Retinal pigment epithelial cell (primary cell): ENCODE results near the gene ZNF134.

Experiments
- DNase-seq: peaks from one replicate; pipeline ENCODE4 v3.0.0-alpha.2; 2010; ENCODE audit warnings: low read depth
- H3K4me3 ChIP-seq: 2 replicates; pipeline ENCODE4 v1.5.1; 2011; ENCODE audit warnings: mild to moderate bottlenecking, low read length, control low read depth, moderate library complexity
- TF ChIP-seq, protein P1 (sequence below): conservative IDR thresholded peaks from 2 replicates; pipeline ENCODE4 v1.5.1; 2011; ENCODE audit warnings: low read depth, low read length, control low read depth, inconsistent platforms

The ZNF134 gene

DNA sequence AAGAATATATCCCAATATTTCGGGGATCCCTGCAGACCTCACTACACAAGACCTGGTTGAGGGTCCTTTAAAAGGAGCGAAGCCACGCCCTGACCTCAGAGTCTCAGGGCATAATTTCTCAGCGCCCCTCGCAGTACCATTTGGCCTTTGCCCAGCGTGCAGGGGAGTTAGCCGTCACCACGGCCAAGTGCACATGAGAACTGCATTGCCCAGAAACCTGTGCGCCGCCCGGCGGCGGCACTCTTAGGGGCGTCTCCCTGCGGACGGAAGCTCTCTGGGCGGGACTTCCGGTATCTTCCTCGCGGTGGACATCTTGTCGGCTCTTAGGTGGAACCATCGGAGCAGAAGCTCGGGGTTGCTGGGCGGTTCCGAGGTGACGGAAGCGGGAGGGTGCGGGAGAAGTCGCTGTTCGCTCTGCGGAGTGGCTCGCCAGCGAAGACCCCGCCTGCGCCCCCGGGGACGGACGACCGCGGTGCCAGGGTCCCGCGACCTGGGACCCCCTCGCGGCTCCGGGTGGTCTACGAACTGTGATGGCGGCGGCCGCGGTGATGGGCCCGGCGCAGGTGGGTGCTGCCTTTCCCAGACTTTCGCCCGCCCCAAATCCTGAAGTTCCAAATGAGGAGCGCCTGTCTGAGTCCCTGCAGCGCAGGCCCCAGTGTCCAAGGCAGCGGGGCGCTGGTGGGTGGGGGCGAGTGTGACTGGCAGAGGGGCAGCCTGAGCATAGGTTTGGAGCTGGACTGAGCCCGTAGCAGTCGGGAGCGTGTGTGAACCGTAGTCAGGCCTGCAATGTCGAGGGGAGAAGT lies at the start of gene ZNF134:
TSS of gene ZNF134 (plus strand) at position 302 of the 803 bp plus-strand sequence. CDS start 5,227 bp downstream, outside the sequence.
- H3K4me3 ChIP-seq: peak within 1 kb of the TSS; percentile 91
- TF ChIP-seq, protein P1, sequence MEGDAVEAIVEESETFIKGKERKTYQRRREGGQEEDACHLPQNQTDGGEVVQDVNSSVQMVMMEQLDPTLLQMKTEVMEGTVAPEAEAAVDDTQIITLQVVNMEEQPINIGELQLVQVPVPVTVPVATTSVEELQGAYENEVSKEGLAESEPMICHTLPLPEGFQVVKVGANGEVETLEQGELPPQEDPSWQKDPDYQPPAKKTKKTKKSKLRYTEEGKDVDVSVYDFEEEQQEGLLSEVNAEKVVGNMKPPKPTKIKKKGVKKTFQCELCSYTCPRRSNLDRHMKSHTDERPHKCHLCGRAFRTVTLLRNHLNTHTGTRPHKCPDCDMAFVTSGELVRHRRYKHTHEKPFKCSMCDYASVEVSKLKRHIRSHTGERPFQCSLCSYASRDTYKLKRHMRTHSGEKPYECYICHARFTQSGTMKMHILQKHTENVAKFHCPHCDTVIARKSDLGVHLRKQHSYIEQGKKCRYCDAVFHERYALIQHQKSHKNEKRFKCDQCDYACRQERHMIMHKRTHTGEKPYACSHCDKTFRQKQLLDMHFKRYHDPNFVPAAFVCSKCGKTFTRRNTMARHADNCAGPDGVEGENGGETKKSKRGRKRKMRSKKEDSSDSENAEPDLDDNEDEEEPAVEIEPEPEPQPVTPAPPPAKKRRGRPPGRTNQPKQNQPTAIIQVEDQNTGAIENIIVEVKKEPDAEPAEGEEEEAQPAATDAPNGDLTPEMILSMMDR: peak; percentile 28
- DNase-seq: peak; percentile 69

DNA sequence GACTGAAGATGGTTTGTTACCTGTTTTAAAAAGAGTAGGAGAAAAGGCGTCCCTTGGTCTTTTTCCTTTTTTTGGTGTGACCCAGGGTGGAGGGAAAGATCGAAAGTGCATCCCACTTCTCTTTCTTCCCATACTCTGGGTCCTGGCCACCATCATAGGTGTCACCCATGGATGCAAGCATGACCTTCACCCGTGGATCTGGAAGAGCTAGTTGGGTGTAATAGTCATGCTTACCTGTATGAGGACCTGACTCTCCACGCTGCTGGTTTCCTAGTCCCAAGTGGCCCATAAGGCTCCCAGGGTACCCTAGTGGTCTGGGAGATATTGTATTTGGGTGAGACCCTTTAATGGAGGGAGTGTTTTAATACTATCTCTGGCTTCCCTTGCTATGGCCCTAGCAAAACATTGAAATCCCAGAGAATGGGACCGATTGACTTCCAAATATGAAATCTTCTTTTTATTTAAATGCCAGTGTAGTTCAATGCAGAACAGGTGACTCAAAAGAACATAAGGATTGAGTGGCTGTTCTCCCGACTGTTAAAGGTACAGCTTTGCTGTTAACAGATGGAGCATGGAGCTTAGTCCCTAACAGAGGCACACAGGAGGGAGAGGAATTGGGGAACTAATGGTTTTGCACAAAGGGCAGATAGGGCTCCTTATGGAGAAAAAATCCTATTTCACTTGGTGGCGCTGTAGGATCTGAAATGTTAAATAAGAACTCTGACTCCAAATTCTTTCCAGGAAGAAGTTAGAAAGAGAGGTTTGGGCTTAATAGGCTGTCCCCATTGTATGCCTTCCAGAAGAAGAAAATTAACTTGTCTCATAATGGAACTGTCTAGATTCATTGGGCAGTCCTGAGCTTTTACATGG lies 47.4 kb upstream of the ZNF134 start:
- no peak for DNase-seq
- no peak overlapping the region for H3K4me3 ChIP-seq
- TF ChIP-seq, protein P1: no peak

DNA sequence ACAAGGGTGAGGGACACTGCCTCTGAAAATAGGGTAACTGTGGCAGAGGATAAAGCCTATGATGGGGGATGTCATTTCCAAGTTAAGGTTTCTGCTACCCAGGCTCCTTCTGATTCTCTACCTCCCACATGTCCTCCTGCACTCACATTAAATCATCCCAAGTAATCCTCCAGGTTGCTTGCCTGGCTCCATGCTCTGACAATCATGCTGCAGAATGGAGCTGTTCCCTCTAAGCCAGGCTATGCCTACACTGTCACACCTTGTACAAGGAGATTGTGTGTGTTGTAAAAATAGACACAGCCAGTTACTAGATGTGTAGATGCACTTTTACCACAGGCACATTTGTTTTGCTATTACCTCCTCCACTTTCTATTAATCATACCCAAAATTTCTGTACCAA lies 43.3 kb upstream of the ZNF134 start:
- H3K4me3 ChIP-seq: no peak overlapping the region
- no peak for DNase-seq
- TF ChIP-seq, protein P1: no peak

DNA sequence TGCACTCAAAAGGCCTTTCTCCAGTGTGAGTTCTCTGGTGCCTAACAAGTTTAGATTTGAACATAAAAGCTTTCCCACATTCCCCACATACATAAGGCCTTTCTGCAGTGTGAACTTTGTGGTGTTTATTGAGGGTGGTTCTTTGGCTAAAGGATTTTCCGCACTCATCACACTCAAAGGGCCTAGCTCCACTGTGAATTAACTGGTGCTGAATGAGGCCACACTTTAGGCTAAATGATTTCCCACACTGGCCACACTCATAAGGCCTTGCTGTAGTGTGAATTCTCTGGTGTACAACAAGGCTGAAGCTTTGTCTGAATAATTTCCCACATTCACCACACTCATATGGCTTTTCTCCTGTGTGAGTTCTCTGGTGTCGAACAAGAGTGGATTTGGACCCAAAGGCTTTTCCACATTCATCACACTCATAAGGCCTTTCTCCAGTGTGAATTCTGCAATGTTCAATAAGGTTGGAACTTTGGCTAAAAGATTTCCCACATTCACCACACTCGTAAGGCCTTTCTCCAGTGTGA lies 41.6 kb upstream of the ZNF134 start:
- no peak overlapping the region for H3K4me3 ChIP-seq
- TF ChIP-seq, protein P1: no peak
- no peak for DNase-seq

DNA sequence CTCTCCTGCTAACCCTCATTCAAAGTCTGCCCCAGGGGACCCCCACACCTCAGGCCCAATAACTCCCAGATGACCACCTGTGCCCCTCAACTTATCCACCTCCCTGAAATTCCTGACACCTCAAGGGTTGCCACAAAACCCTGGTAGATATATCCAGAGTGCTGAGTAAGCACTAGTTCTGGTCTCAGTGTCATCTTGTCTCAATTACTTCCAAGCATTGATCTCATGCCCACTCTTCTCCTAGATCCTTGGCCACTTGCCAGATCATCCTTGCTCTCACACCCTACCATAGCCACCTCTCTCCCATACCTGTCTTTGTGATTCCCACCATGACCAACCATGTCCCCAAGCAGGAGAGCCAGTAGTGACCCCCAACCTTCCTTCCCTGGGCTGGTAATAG lies 37.4 kb upstream of the ZNF134 start:
- no peak overlapping the region for H3K4me3 ChIP-seq
- TF ChIP-seq, protein P1: no peak
- DNase-seq: no peak

DNA sequence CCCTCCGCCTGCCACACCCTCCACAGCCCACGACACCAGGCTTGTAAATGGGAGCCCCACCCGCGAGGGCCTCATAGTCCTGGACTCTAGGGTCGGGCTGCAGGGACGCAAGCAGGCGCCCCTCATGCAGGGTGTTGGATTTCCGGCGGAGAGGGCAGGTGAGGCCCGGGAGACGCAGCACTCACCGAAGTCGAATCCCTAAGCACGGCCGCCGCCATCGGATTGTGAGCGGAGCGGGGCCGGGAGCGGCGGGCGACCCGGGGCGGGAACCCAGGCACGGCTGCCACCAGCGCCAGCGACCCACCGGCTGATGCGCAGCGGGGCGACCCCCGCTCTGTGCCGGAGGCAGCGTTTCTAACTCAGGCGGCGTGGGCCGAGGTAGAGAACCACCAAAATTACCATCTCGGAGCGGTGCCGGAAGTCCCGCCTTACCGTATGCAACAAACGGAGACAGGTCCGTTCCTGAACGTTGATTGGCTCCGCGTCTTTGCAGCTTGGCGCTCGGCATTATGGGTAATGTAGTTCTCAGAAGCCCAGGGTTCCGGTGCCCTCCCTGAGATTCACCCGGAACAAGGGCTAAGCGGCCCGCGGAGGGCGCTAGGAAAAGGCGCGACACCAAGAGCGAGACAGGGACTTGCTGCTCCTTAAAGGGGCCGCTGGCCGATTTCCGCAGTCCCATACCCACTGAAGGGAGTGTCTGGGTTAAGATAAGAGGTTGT lies 35.4 kb upstream of the ZNF134 start, which contains the start of gene ZNF416:
TSS of gene ZNF416 (minus strand) at position 425 of the 719 bp plus-strand sequence. CDS start at position 218, 207 bp downstream.
- TF ChIP-seq, protein P1: peak; percentile 22
- DNase-seq: peak; percentile 92
- H3K4me3 ChIP-seq: peak within 1 kb of the TSS; percentile 75
